Suprapubic skin (tissue), 4 donors: ENCODE data around the gene GGACT. TPM values are rescaled to one million over a fixed set of nuclear protein-coding genes. Genes with fewer than 3 reads are reported as not detected.
A peak's percentile ranks its signal among the peaks of the same experiment; 100 is the strongest.

Experiments
- DNase-seq, 2 donors: peaks; one replicate each; pipeline ENCODE4 v3.0.0-alpha.2; 2019; ENCODE audit warnings: low spot score in 2 of 2
- H3K27ac ChIP-seq: fragments of 200-600 bp; sonication (generic); one replicate; pipeline ENCODE4 v1.5.1; 2019
- H3K27me3 ChIP-seq: fragments of 200-600 bp; sonication (generic); one replicate; pipeline ENCODE4 v1.5.1; 2019
- H3K36me3 ChIP-seq: fragments of 200-600 bp; sonication (generic); one replicate; pipeline ENCODE4 v1.5.1; 2019
- H3K4me1 ChIP-seq: fragments of 200-600 bp; sonication (generic); one replicate; pipeline ENCODE4 v1.5.1; 2019
- H3K4me3 ChIP-seq: fragments of 200-600 bp; sonication (generic); one replicate; pipeline ENCODE4 v1.5.1; 2019; ENCODE audit warnings: mild to moderate bottlenecking
- H3K9me3 ChIP-seq: fragments of 200-600 bp; sonication (generic); one replicate; pipeline ENCODE4 v1.5.1; 2019
- CTCF ChIP-seq, 2 donors: fragments of 200-600 bp in 1 of 2; fragments of 450-650 bp in 1 of 2; sonication (generic) in 1 of 2; IDR thresholded peaks; one replicate each; pipeline ENCODE4 v1.5.1; 2016 to 2019; ENCODE audit warnings: antibody characterized with exemption in 2 of 2, mild to moderate bottlenecking in 1 of 2, moderate library complexity in 1 of 2
- EP300 ChIP-seq: sonication (generic); formaldehyde crosslinking; IDR thresholded peaks from one replicate; pipeline ENCODE4 v1.6.1; 2017; ENCODE audit warnings: antibody characterized with exemption
- POLR2A ChIP-seq, 2 donors: fragments of 450-650 bp; IDR thresholded peaks; one replicate each; pipeline ENCODE4 v1.6.1; 2017; ENCODE audit warnings: antibody characterized with exemption in 2 of 2, mild to moderate bottlenecking in 2 of 2, moderate library complexity in 2 of 2
- POLR2AphosphoS5 ChIP-seq, 3 donors: sonication (generic); formaldehyde crosslinking; IDR thresholded peaks; one replicate each; pipeline ENCODE4 v1.6.1; 2017; ENCODE audit warnings: antibody characterized with exemption in 3 of 3
- WGBS: methylation state at CpG from one replicate; pipeline ENCODE4 v1.1.5; 2018; 5-methylcytosine and 5-hydroxymethylcytosine counted together
- total RNA-seq, 4 donors: library from RNA; depleted of rRNA; stranded (reverse); fragments of >200 nt; gene quantifications; one replicate each; pipeline ENCODE4 v1.1.0, GENCODE V29; 2016

The GGACT gene
- total RNA-seq, 4 donors from 2014 or later, result 1.5 to 4.2 (median 3.6) TPM

GRCh38 chr13:100532090-100532766 is 56.4 kb downstream of the GGACT start:
- Histone ChIP-seq H3K27me3 (no peaks in the 10 kb centered on the region), H3K4me1 (no peaks in the 10 kb centered on the region), H3K36me3 (peaks cover 34% of the 10 kb centered on the region), H3K27ac (no peak overlapping the region), H3K4me3 (no peak overlapping the region), H3K9me3 (no peaks in the 10 kb centered on the region)
- DNase-seq, result peak in 1 of 2 donors; percentile 74
- WGBS, result 94% methylated on average over 17 of the region's 60 CpGs
- TF ChIP-seq EP300, result no peak
- no peak for TF ChIP-seq POLR2A (IDR thresholded peaks at IDR 0.05)
- no peak for TF ChIP-seq POLR2AphosphoS5 (IDR thresholded peaks at IDR 0.05)
- no peak for TF ChIP-seq CTCF (IDR thresholded peaks at IDR 0.05)

- no peaks in the 10 kb centered on the region for H3K9me3 ChIP-seq
- H3K27ac ChIP-seq, result peak overlapping the region; percentile 4
- H3K36me3 ChIP-seq, result peaks cover 35% of the 10 kb centered on the region
- no peaks in the 10 kb centered on the region for H3K4me1 ChIP-seq
- no peak overlapping the region for H3K4me3 ChIP-seq
- 68% methylated on average over 11 of the region's 11 CpGs for WGBS
- H3K27me3 ChIP-seq, result no peaks in the 10 kb centered on the region
- DNase-seq, result peak in 1 of 2 donors; percentile 80
- TF ChIP-seq CTCF (IDR thresholded peaks at IDR 0.05) (no peak), POLR2A (IDR thresholded peaks at IDR 0.05) (no peak), EP300 (no peak), POLR2AphosphoS5 (IDR thresholded peaks at IDR 0.05) (no peak)
These were observed 57.8 kb downstream of the GGACT start for GRCh38 chr13:100530671-100531213.

GRCh38 chr13:100529666-100530377 is 58.8 kb downstream of the GGACT start:
- DNase-seq, result peak in 1 of 2 donors; percentile 73
- TF ChIP-seq EP300 (no peak), CTCF (IDR thresholded peaks at IDR 0.05) (no peak), POLR2A (IDR thresholded peaks at IDR 0.05) (no peak), POLR2AphosphoS5 (IDR thresholded peaks at IDR 0.05) (no peak)
- H3K36me3 ChIP-seq, result peaks cover 35% of the 10 kb centered on the region
- H3K4me3 ChIP-seq, result no peak overlapping the region
- H3K27me3 ChIP-seq, result no peaks in the 10 kb centered on the region
- WGBS, result 94% methylated on average over 9 of the region's 15 CpGs
- H3K9me3 ChIP-seq, result no peaks in the 10 kb centered on the region
- no peak overlapping the region for H3K27ac ChIP-seq
- H3K4me1 ChIP-seq, result no peaks in the 10 kb centered on the region

- Histone ChIP-seq H3K4me3 (no peak overlapping the region), H3K27me3 (no peaks in the 10 kb centered on the region), H3K4me1 (no peaks in the 10 kb centered on the region), H3K9me3 (no peaks in the 10 kb centered on the region), H3K27ac (no peak overlapping the region), H3K36me3 (peaks cover 35% of the 10 kb centered on the region)
- TF ChIP-seq CTCF (IDR thresholded peaks at IDR 0.05) (no peak), POLR2AphosphoS5 (IDR thresholded peaks at IDR 0.05) (no peak), POLR2A (IDR thresholded peaks at IDR 0.05) (no peak), EP300 (no peak)
- WGBS, result 94% methylated on average over 11 of the region's 11 CpGs
- peak in 1 of 2 donors; percentile 59 for DNase-seq
These were observed 59.8 kb downstream of the GGACT start for GRCh38 chr13:100528820-100529219.

GRCh38 chr13:100528353-100528752 is 60.2 kb downstream of the GGACT start:
- DNase-seq, result peak in 1 of 2 donors; percentile 34
- no peak overlapping the region for H3K27ac ChIP-seq
- no peak for TF ChIP-seq EP300
- no peak for TF ChIP-seq POLR2AphosphoS5 (IDR thresholded peaks at IDR 0.05)
- TF ChIP-seq CTCF (IDR thresholded peaks at IDR 0.05), result no peak
- TF ChIP-seq POLR2A (IDR thresholded peaks at IDR 0.05), result no peak
- peaks cover 35% of the 10 kb centered on the region for H3K36me3 ChIP-seq
- H3K9me3 ChIP-seq, result no peaks in the 10 kb centered on the region
- H3K27me3 ChIP-seq, result no peaks in the 10 kb centered on the region
- H3K4me3 ChIP-seq, result no peak overlapping the region
- no peaks in the 10 kb centered on the region for H3K4me1 ChIP-seq
- WGBS, result 94% methylated on average over 9 of the region's 9 CpGs
